GM12892 (cell line): ENCODE results near the gene SLC9A5.

Experiments
- POLR2A ChIP-seq: IDR thresholded peaks from 2 replicates; pipeline ENCODE4 v1.6.1; 2011; ENCODE audit warnings: low read depth, low read length, control low read depth
- POLR2AphosphoS5 ChIP-seq: IDR thresholded peaks from 2 replicates; pipeline ENCODE4 v1.6.1; 2011; ENCODE audit warnings: low read depth, low read length, control low read depth
- TAF1 ChIP-seq: IDR thresholded peaks from 2 replicates; pipeline ENCODE4 v1.6.1; 2011; ENCODE audit warnings: low read depth, mild to moderate bottlenecking, control low read depth, low read length, borderline replicate concordance

DNA sequence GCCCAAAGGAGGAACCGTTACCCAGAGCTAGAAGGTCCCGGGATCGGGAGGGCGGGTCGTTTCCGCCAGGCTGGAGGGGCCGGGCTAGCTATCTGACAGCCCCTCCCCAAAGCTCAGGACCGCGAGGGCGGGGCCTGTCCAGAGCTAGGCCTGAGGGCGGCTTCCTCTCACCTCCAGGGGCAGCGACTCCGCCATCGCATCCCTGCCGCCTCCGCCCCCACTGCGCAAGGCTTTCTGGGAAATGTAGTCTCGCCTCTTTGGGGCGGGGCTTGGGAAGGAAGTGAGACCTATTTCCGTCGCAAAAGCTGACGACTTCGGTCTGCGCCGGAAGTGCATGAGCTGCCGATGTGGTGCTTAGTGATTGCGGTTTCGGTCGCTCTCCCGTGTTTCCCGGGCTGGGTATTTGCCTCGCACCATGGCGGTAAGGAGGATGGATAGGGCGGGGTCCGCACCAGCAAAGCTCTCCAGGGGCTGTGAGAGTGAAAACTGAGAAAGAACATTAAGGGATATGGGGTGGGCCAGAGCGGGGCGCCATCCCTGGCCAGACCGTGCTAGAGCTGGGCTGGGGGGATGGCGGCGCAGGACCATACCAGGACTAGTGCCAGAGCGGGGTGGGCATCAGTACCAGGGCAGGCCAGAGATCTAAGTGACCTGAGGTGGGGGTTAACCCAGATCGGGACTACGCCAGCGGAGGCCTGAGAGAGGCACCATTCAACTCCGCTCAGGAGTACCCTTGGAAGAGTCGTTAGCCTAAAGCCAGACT, 21.8 kb upstream of the SLC9A5 start, which contains the start of gene TMEM208:
- TF ChIP-seq POLR2A (peak; percentile 78), TAF1 (peak; percentile 67; the same call in 1 of the 2 replicates), POLR2AphosphoS5 (peak; percentile 87)
